SH-SY5Y (cell line): ENCODE data around the gene RCHY1.

ENCODE experiments used
- GATA2 ChIP-seq: IDR thresholded peaks from 2 replicates; pipeline ENCODE4 v1.6.1; 2011; ENCODE audit warnings: mild to moderate bottlenecking, low read depth, low read length
- GATA3 ChIP-seq: IDR thresholded peaks from 2 replicates; pipeline ENCODE4 v1.6.1; 2011; ENCODE audit warnings: low read depth, mild to moderate bottlenecking, low read length, moderate library complexity

DNA sequence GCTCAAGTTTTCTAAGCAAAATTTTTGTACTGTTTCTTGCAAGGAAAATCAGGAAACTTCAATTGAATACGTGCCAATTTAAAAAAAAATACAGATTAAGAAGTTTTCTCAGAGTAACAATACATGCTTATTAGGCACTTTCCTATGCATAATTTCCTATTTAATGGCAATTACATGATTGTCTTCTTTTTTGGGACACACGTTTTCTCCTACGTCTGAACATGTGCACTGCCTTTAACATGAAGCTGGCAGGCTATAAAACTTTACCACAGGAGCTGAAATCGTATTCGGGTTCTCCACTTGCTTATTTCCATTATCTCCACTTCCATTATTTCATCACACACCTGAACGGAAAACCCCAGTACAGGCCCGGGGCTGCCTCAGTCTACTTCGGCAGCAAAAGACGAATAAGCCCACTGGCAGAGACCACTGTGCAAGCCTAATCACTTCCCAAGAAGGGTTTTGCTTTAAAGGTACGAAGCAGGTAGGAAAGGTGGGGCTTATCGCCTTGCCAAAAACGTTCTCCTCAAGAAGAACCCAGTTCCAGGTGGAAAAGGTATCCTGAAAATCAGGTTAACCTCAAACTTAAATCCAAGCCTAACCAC is 575 bp downstream of the RCHY1 start:
- TF ChIP-seq GATA3 = no peak
- TF ChIP-seq GATA2 = no peak
